ENCODE measurements around the gene UFC1. TPM values are rescaled to one million over a fixed set of nuclear protein-coding genes. Genes with fewer than 3 reads are reported as not detected.
"Not testable (repeated sequence)": the region's sequence is repeated elsewhere in the genome, so short reads cannot be mapped to it uniquely, and the experiment has no call there.

UFC1 gene
- total RNA-seq, 4 donors from 2014 or later = 30.1 to 96.4 (median 51.5) TPM

DNA sequence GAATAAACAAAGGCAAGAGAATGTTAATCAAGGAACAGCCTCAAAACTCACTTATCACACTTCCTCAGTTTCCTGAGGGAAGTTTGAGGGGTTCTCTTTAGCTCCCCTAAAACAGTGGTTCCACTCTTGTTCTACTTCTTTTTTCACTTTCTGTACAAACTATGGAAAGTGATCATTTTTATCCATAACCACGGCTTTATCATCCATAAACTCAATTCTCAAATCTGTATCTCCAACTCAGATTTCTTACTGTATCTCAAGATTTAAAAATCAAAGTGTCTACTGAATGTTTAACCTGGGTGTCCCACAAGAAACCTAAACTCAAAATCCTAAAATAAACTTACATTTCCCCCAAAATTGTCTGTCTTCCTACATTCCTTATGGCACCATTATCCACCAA lies 39.9 kb upstream of the UFC1 start:
- intact Hi-C loops (cut with DNase I; ENCODE audit: low total_unique reads) (no loop called here), in situ Hi-C loops (cut with MboI; ENCODE audit: low pct_ligation_motif_present in 1 of 4, low pct_unique_long_range_greater_than_20kb in 1 of 4, low sequenced_read_pairs in 3 of 4) (no loop called here)

DNA sequence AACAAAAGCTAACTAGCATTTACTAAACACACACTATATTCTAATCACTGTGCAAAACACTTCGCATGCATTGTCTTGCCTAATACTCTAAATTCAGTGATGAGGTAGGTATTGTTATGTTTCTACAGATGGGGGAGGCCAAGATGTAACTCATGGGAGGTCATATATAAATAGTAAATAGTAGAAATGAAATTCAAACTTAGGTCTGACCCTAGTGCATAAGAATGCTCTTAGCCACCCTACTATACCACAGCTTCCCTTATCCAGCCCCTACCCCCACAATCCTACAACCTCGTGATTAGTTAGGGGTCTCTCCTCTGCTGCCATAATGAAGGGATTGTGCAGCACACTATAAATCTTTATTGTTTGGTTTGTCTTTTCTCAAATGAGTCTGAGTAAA lies 39.2 kb upstream of the UFC1 start:
- H3K4me1 ChIP-seq = peaks cover 22 to 58% (median 28%) of the 10 kb centered on the region in 4 donors
- in situ Hi-C loops (cut with MboI; ENCODE audit: low pct_ligation_motif_present in 1 of 4, low pct_unique_long_range_greater_than_20kb in 1 of 4, low sequenced_read_pairs in 3 of 4) (no loop called here), intact Hi-C loops (cut with DNase I; ENCODE audit: low total_unique reads) (no loop called here)
- TF ChIP-seq POLR2A (IDR thresholded peaks at IDR 0.05) (no peak), CTCF (IDR thresholded peaks at IDR 0.05) (no peak), EP300 (IDR thresholded peaks at IDR 0.05; ENCODE audit: low read depth) (no peak), POLR2AphosphoS5 (IDR thresholded peaks at IDR 0.05) (no peak)
- no peak for DNase-seq
- H3K4me3 ChIP-seq = no peak overlapping the region
- H3K27me3 ChIP-seq = no peaks in the 10 kb centered on the region
- WGBS, 2 donors (ENCODE audit: low coverage in 1 of 2) = 77 to 83% methylated on average over 2 of the region's 2 CpGs
- no peaks in the 10 kb centered on the region for H3K9me3 ChIP-seq
- no peaks in the 10 kb centered on the region for H3K36me3 ChIP-seq
- no peak overlapping the region for H3K27ac ChIP-seq

More for the DNA sequence above, 39.9 kb upstream of the UFC1 start:
- TF ChIP-seq POLR2AphosphoS5 (IDR thresholded peaks at IDR 0.05) (no peak), EP300 (IDR thresholded peaks at IDR 0.05; ENCODE audit: low read depth) (no peak), CTCF (IDR thresholded peaks at IDR 0.05) (no peak), POLR2A (IDR thresholded peaks at IDR 0.05) (no peak)
- H3K27me3 ChIP-seq = no peaks in the 10 kb centered on the region
- no peaks in the 10 kb centered on the region for H3K9me3 ChIP-seq
- DNase-seq = no peak
- H3K4me1 ChIP-seq = peaks cover 16 to 51% (median 22%) of the 10 kb centered on the region in 4 donors
- H3K4me3 ChIP-seq = no peak overlapping the region
- H3K36me3 ChIP-seq = no peaks in the 10 kb centered on the region
- no peak overlapping the region for H3K27ac ChIP-seq
- WGBS, 2 donors (ENCODE audit: low coverage in 1 of 2) = 83 to 85% methylated on average over 1 of the region's 1 CpG

- no peaks in the 10 kb centered on the region for H3K9me3 ChIP-seq
- no peaks in the 10 kb centered on the region for H3K27me3 ChIP-seq
- intact Hi-C loops (cut with DNase I; ENCODE audit: low total_unique reads) = no loop called here
- WGBS, 2 donors (ENCODE audit: low coverage in 1 of 2) = 72 to 91% methylated on average over 4 to 12 of the region's 12 CpGs
- no peak overlapping the region for H3K4me3 ChIP-seq
- H3K4me1 ChIP-seq = peaks cover 26 to 64% (median 33%) of the 10 kb centered on the region in 4 donors
- TF ChIP-seq POLR2AphosphoS5 (IDR thresholded peaks at IDR 0.05) (no peak), POLR2A (IDR thresholded peaks at IDR 0.05) (no peak), EP300 (IDR thresholded peaks at IDR 0.05; ENCODE audit: low read depth) (no peak), CTCF (IDR thresholded peaks at IDR 0.05) (no peak)
- H3K36me3 ChIP-seq = no peaks in the 10 kb centered on the region
- DNase-seq = no peak
- in situ Hi-C loops (cut with MboI; ENCODE audit: low pct_ligation_motif_present in 1 of 4, low pct_unique_long_range_greater_than_20kb in 1 of 4, low sequenced_read_pairs in 3 of 4) = no loop called here
- H3K27ac ChIP-seq = no peak overlapping the region
These were observed 38.6 kb upstream of the UFC1 start for GRCh38 chr1:161115132-161115711.

- WGBS, 2 donors (ENCODE audit: low coverage in 1 of 2) = 91% methylated on average over 6 of the region's 6 CpGs; no CpG with 5 or more reads in 1 of the 2 donors
- in situ Hi-C loops (cut with MboI; ENCODE audit: low pct_ligation_motif_present in 1 of 4, low pct_unique_long_range_greater_than_20kb in 1 of 4, low sequenced_read_pairs in 3 of 4); H3K4me3 ChIP-seq: not testable (repeated sequence)
These were observed 37.8 kb upstream of the UFC1 start for GRCh38 chr1:161115961-161116360.

More at GRCh38 chr1:161115961-161116360, 37.8 kb upstream of the UFC1 start:
- intact Hi-C loops (cut with DNase I; ENCODE audit: low total_unique reads); H3K27me3 ChIP-seq; H3K27ac ChIP-seq; H3K9me3 ChIP-seq; DNase-seq; H3K36me3 ChIP-seq: not testable (repeated sequence)
- peaks cover 26 to 68% (median 33%) of the 10 kb centered on the region in 4 donors for H3K4me1 ChIP-seq
